B cell (primary cell): ENCODE data around the gene CACHD1. TPM values are rescaled to one million over a fixed set of nuclear protein-coding genes. Genes with fewer than 3 reads are reported as not detected.

Source experiments
- ATAC-seq: fragments of 200-7000 bp; cut with Tn5 transposase; one replicate; pipeline ENCODE4 v1.10.0; 2021; ENCODE audit warnings: low read depth, mild to moderate bottlenecking, moderate number of reproducible peaks, moderate library complexity
- CTCF ChIA-PET: fragments of 350-600 bp; sonication (Branson Sonifier 250); formaldehyde crosslinking; loops from one replicate; lab custom pipeline; 2021; ENCODE audit warnings: antibody characterized with exemption, inconsistent platforms; lab: Charles Lee
- POLR2A ChIA-PET: fragments of 350-600 bp; sonication (Branson Sonifier 250); formaldehyde crosslinking; loops from one replicate; lab custom pipeline; 2021; ENCODE audit warnings: antibody characterized with exemption; lab: Charles Lee
- DNase-seq: peaks from one replicate; pipeline ENCODE4 v3.0.0; 2013
- H2AFZ ChIP-seq: 2 replicates; pipeline ENCODE4 v1.6.1; 2012; ENCODE audit warnings: mild to moderate bottlenecking, low read depth, low read length; ENCODE audit not compliant: insufficient read depth, poor library complexity, severe bottlenecking
- H3K27ac ChIP-seq, 2 donors: 1 replicate in 1 of 2; 2 replicates in 1 of 2; pipeline ENCODE4 v1.5.1; 2012 to 2013; ENCODE audit warnings: low read length in 2 of 2, mild to moderate bottlenecking in 2 of 2, moderate library complexity in 1 of 2
- H3K27me3 ChIP-seq, 4 experiments: fragments of 200-600 bp in 1 of 4; sonication (generic) in 1 of 4; replicated peaks in 1 of 4; 1 replicate in 2 of 4; 2 replicates in 2 of 4; pipeline versions ENCODE4 v1.6.1 to v1.7.0; 2013 to 2016; ENCODE audit warnings: low read length in 3 of 4, mild to moderate bottlenecking in 2 of 4, mixed read lengths in 1 of 4, moderate library complexity in 1 of 4; ENCODE audit not compliant: insufficient read depth in 4 of 4, control insufficient read depth in 3 of 4; ENCODE audit errors: control extremely low read depth in 1 of 4
- H3K36me3 ChIP-seq, 2 experiments: replicated peaks in 1 of 2; 1 replicate in 1 of 2; 2 replicates in 1 of 2; pipeline versions ENCODE4 v1.6.1 to v1.7.1; 2013; ENCODE audit warnings: low read length in 1 of 2; ENCODE audit not compliant: insufficient read depth in 2 of 2, control insufficient read depth in 1 of 2; ENCODE audit errors: control extremely low read depth in 1 of 2, extremely low read depth in 1 of 2
- H3K4me1 ChIP-seq, 2 donors: fragments of 200-600 bp in 1 of 2; sonication (generic) in 1 of 2; 1 replicate in 1 of 2; 2 replicates in 1 of 2; pipeline versions ENCODE4 v1.5.1 to v1.6.1; 2013 to 2017; ENCODE audit warnings: low read length in 2 of 2; ENCODE audit not compliant: control insufficient read depth in 2 of 2, insufficient read depth in 2 of 2
- H3K4me2 ChIP-seq: replicated peaks from 2 replicates; pipeline ENCODE3; 2012; ENCODE audit warnings: mild to moderate bottlenecking, low read depth, low read length; ENCODE audit not compliant: poor library complexity, severe bottlenecking
- H3K4me3 ChIP-seq, 5 experiments: fragments of 200-600 bp in 1 of 5; sonication (generic) in 1 of 5; 1 replicate in 3 of 5; 2 replicates in 2 of 5; pipeline versions ENCODE4 v1.5.1 to v1.7.0; 2011 to 2016; ENCODE audit warnings: low read length in 4 of 5, mild to moderate bottlenecking in 4 of 5, low read depth in 2 of 5, control low read depth in 1 of 5, moderate library complexity in 1 of 5; ENCODE audit not compliant: insufficient read depth in 1 of 5; ENCODE audit errors: control extremely low read depth in 1 of 5, extremely low read depth in 1 of 5
- H3K79me2 ChIP-seq: fragments of 200-600 bp; sonication (generic); one replicate; pipeline ENCODE4 v1.6.0; 2016; ENCODE audit warnings: low read length; ENCODE audit not compliant: control insufficient read depth, insufficient read depth
- H3K9ac ChIP-seq: fragments of 200-600 bp; sonication (generic); 2 replicates; pipeline ENCODE4 v1.6.1; 2017; ENCODE audit warnings: mild to moderate bottlenecking, low read length, moderate library complexity
- H3K9me3 ChIP-seq, 3 donors: one replicate each; pipeline versions ENCODE4 v1.6.1 to v1.7.1; 2013; ENCODE audit warnings: low read length in 2 of 3; ENCODE audit not compliant: control insufficient read depth in 2 of 3, insufficient read depth in 1 of 3; ENCODE audit errors: control extremely low read depth in 1 of 3
- H4K20me1 ChIP-seq: 2 replicates; pipeline ENCODE4 v1.6.0; 2012; ENCODE audit warnings: mild to moderate bottlenecking, low read length; ENCODE audit not compliant: insufficient read depth, control insufficient read depth, poor library complexity, severe bottlenecking
- H3K27ac Mint-ChIP-seq: one replicate; pipeline ENCODE4 v1.8.0; 2021; ENCODE audit warnings: mixed read lengths
- H3K27me3 Mint-ChIP-seq: one replicate; pipeline ENCODE4 v1.8.0; 2021; ENCODE audit warnings: mixed read lengths
- H3K4me1 Mint-ChIP-seq: one replicate; pipeline ENCODE4 v1.8.0; 2021; ENCODE audit warnings: mixed read lengths
- H3K4me3 Mint-ChIP-seq: one replicate; pipeline ENCODE4 v1.8.0; 2021; ENCODE audit warnings: mixed read lengths
- H3K9me3 Mint-ChIP-seq: one replicate; pipeline ENCODE4 v1.8.0; 2022; ENCODE audit warnings: mixed read lengths; ENCODE audit not compliant: insufficient read depth
- CTCF ChIP-seq: fragments of 200-600 bp; IDR thresholded peaks from one replicate; pipeline ENCODE4 v1.8.0; 2022; ENCODE audit warnings: antibody characterized with exemption, mild to moderate bottlenecking
- EZH2 ChIP-seq: IDR thresholded peaks from 2 replicates; pipeline ENCODE4 v1.6.1; 2012; ENCODE audit warnings: borderline replicate concordance, low read depth, mild to moderate bottlenecking, moderate library complexity, low read length; ENCODE audit not compliant: insufficient read depth, poor library complexity, severe bottlenecking
- WGBS: methylation state at CpG from one replicate; pipeline ENCODE4 v1.1.5; 2013; ENCODE audit warnings: missing lambda C conversion rate; ENCODE audit not compliant: insufficient coverage; 5-methylcytosine and 5-hydroxymethylcytosine counted together
- intact Hi-C: fragments of 100-400 bp; cut with micrococcal nuclease; formaldehyde crosslinking; loops from one replicate; pipeline ENCODE4 v1.10.0; 2022
- polyA plus RNA-seq: library from polyadenylated mRNA; depleted of rRNA; stranded (reverse); fragments of >200 nt; gene quantifications from 2 replicates; pipeline ENCODE4 v1.2.3, GENCODE V29; 2012
- total RNA-seq, 2 donors: library from RNA; stranded (reverse); fragments of 120-200 nt in 1 of 2; gene quantifications; 1 replicate in 1 of 2; 2 replicates in 1 of 2; pipeline versions ENCODE4 v1.2.3 to v1.2.4, GENCODE V29; 2013 to 2022

CACHD1 gene
- total and polyA plus RNA-seq, 2 donors (not counting 1 experiment from before 2014, with no cell fraction given), result not detected

- no peak for ATAC-seq
Measured at GRCh38 chr1:64650411-64650810, 180.5 kb downstream of the CACHD1 start.

GRCh38 chr1:64651841-64652240, 181.9 kb downstream of the CACHD1 start:
- H3K27ac Mint-ChIP-seq, result no peak overlapping the region
- no peaks in the 10 kb centered on the region for H3K4me1 Mint-ChIP-seq

More at GRCh38 chr1:64650411-64650810, 180.5 kb downstream of the CACHD1 start:
- Mint-ChIP-seq H3K9me3 (no peaks in the 10 kb centered on the region), H3K27ac (no peak overlapping the region), H3K4me3 (no peak overlapping the region), H3K4me1 (peaks cover 1% of the 10 kb centered on the region), H3K27me3 (peaks cover 17% of the 10 kb centered on the region)
- Histone ChIP-seq H2AFZ (no peak overlapping the region), H3K4me2 (no peak overlapping the region), H3K4me1 (no peaks in the 10 kb centered on the region), H3K9me3 (no peaks in the 10 kb centered on the region), H3K27me3 (no peaks in the 10 kb centered on the region), H3K27ac (no peak overlapping the region), H3K36me3 (no peaks in the 10 kb centered on the region), H3K79me2 (no peaks in the 10 kb centered on the region), H3K9ac (no peak overlapping the region), H3K4me3 (no peak overlapping the region), H4K20me1 (no peaks in the 10 kb centered on the region)
- ChIA-PET CTCF (no interaction called here), POLR2A (no interaction called here)
- DNase-seq, result no peak
- WGBS, result no CpG with 5 or more reads among the region's 2 CpGs
- TF ChIP-seq EZH2 (no peak), CTCF (no peak)
- intact Hi-C loops, result no loop called here

More at GRCh38 chr1:64651841-64652240, 181.9 kb downstream of the CACHD1 start:
- intact Hi-C loops, result no loop called here
- H3K27ac ChIP-seq, result no peak overlapping the region
- ChIA-PET POLR2A (no interaction called here), CTCF (no interaction called here)
- H2AFZ ChIP-seq, result no peak overlapping the region
- no peaks in the 10 kb centered on the region for H3K4me1 ChIP-seq
- no peak overlapping the region for H3K9ac ChIP-seq
- no peaks in the 10 kb centered on the region for H3K9me3 ChIP-seq
- H3K4me3 Mint-ChIP-seq, result no peak overlapping the region
- ATAC-seq (no peak), DNase-seq (no peak)
- no peaks in the 10 kb centered on the region for H3K79me2 ChIP-seq
- no peaks in the 10 kb centered on the region for H3K9me3 Mint-ChIP-seq
- H3K36me3 ChIP-seq, result no peaks in the 10 kb centered on the region
- 100% methylated on average over 2 of the region's 4 CpGs for WGBS
- H4K20me1 ChIP-seq, result no peaks in the 10 kb centered on the region
- H3K4me3 ChIP-seq, result no peak overlapping the region
- no peaks in the 10 kb centered on the region for H3K27me3 ChIP-seq
- H3K4me2 ChIP-seq, result no peak overlapping the region
- TF ChIP-seq CTCF, result no peak
- no peak for TF ChIP-seq EZH2
- peaks cover 17% of the 10 kb centered on the region for H3K27me3 Mint-ChIP-seq
